Measurements from ENCODE around the gene CYP27C1.

DNA sequence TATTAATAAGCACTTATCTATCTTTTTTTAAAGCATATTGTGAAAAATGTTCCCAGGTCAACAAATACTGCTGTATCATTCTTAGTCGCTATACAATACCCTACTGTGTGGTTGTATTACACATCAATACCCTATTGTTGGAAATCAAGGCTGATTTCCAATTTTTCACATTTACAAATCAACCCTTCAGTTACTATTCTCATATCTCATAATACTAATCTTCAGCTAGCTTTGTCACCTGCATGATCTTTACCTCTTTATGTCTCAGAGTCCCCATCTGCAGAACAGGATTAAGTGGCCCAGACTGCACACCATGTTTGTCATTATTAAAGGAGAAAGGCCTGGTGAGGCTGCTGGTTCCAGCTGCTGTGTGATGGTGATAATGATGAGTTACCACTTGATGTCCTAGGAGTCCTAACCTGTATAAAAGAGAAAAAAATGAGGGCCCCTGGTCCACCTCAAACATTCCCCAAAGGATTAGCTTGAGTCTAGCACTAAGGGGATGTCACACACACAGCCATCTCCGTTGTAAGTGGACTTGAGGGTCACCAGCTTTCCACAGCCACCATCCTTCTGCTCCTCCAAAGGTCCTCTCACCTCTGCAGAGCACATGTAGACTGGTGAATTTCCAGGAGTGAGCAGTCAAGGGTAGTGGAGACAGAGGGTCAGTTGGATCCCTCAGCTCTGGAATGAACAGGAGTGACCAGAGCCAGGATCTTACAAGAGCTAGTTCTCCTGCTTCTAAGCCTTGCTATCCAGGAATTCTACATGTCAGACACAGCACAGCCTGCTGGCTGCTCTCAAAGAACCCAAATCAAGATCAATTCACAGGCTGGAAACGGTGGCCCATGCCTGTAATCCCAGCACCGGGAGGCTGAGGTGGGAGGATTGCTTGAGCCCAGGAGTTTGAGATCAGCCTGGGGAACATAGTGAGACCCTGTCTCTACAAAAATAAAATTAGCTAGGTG lies 77.2 kb downstream of the CYP27C1 start:
- TF ChIP-seq, protein P1, sequence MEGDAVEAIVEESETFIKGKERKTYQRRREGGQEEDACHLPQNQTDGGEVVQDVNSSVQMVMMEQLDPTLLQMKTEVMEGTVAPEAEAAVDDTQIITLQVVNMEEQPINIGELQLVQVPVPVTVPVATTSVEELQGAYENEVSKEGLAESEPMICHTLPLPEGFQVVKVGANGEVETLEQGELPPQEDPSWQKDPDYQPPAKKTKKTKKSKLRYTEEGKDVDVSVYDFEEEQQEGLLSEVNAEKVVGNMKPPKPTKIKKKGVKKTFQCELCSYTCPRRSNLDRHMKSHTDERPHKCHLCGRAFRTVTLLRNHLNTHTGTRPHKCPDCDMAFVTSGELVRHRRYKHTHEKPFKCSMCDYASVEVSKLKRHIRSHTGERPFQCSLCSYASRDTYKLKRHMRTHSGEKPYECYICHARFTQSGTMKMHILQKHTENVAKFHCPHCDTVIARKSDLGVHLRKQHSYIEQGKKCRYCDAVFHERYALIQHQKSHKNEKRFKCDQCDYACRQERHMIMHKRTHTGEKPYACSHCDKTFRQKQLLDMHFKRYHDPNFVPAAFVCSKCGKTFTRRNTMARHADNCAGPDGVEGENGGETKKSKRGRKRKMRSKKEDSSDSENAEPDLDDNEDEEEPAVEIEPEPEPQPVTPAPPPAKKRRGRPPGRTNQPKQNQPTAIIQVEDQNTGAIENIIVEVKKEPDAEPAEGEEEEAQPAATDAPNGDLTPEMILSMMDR (IDR thresholded peaks at IDR 0.05; ENCODE audit: insufficient read depth, low read depth, low read length), result no peak
- no peak for TF ChIP-seq EZH2 (IDR thresholded peaks at IDR 0.05; ENCODE audit: insufficient read depth, low read length)

Measured in astrocyte (in vitro differentiated cells and primary cell).